Fibroblast of lung (primary cell): Measurements from ENCODE around the gene TMEM131L. TPM values are rescaled to one million over a fixed set of nuclear protein-coding genes. Genes with fewer than 3 reads are reported as not detected.

Source experiments
- DNase-seq, 2 donors: peaks; one replicate each; pipeline versions ENCODE4 v3.0.0 to v3.0.0-alpha.2; 2010; ENCODE audit warnings: low read depth in 2 of 2
- H2AFZ ChIP-seq: 2 replicates; pipeline ENCODE4 v1.5.1; 2012; ENCODE audit warnings: low read length, control low read depth, inconsistent platforms
- H3K27ac ChIP-seq: 2 replicates; pipeline ENCODE4 v1.5.1; 2011; ENCODE audit warnings: low read length, control low read depth; ENCODE audit not compliant: insufficient read depth
- H3K27me3 ChIP-seq: 2 replicates; pipeline ENCODE4 v1.5.1; 2011; ENCODE audit warnings: mild to moderate bottlenecking, low read length; ENCODE audit not compliant: control insufficient read depth, insufficient read depth
- H3K36me3 ChIP-seq: 2 replicates; pipeline ENCODE4 v1.5.1; 2011; ENCODE audit warnings: low read length; ENCODE audit not compliant: control insufficient read depth, insufficient read depth
- H3K4me1 ChIP-seq: 2 replicates; pipeline ENCODE4 v1.5.1; 2011; ENCODE audit warnings: low read length; ENCODE audit not compliant: control insufficient read depth, insufficient read depth; ENCODE audit errors: extremely low read depth
- H3K4me2 ChIP-seq: 2 replicates; pipeline ENCODE4 v1.5.1; 2011; ENCODE audit warnings: low read length, control low read depth; ENCODE audit not compliant: insufficient read depth; ENCODE audit errors: extremely low read depth
- H3K4me3 ChIP-seq, 4 experiments: fragments of 200-600 bp in 1 of 4; sonication (generic) in 1 of 4; replicated peaks in 1 of 4; 2 replicates each; pipeline ENCODE4 v1.5.1; 2011 to 2016; ENCODE audit warnings: low read length in 4 of 4, low read depth in 3 of 4, mild to moderate bottlenecking in 3 of 4, control low read depth in 2 of 4, inconsistent platforms in 1 of 4, mixed read lengths in 1 of 4; ENCODE audit not compliant: insufficient read depth in 1 of 4; ENCODE audit errors: control extremely low read depth in 1 of 4
- H3K79me2 ChIP-seq: 2 replicates; pipeline ENCODE4 v1.5.1; 2012; ENCODE audit warnings: mild to moderate bottlenecking, low read length, inconsistent platforms; ENCODE audit not compliant: control insufficient read depth, insufficient read depth
- H3K9ac ChIP-seq: 2 replicates; pipeline ENCODE4 v1.5.1; 2011; ENCODE audit warnings: mild to moderate bottlenecking, low read length, control low read depth; ENCODE audit not compliant: insufficient read depth
- H3K9me3 ChIP-seq: 2 replicates; pipeline ENCODE4 v1.5.1; 2012; ENCODE audit warnings: low read depth, low read length; ENCODE audit not compliant: control insufficient read depth, insufficient read depth
- H4K20me1 ChIP-seq: 2 replicates; pipeline ENCODE4 v1.5.1; 2011; ENCODE audit warnings: low read length; ENCODE audit not compliant: control insufficient read depth, insufficient read depth; ENCODE audit errors: extremely low read depth
- CTCF ChIP-seq, 2 donors: IDR thresholded peaks in 1 of 2; conservative IDR thresholded peaks in 1 of 2; 1 replicate in 1 of 2; 2 replicates in 1 of 2; pipeline ENCODE4 v1.5.1; 2011 to 2012; ENCODE audit warnings: low read length in 2 of 2, control low read depth in 1 of 2, inconsistent platforms in 1 of 2, low read depth in 1 of 2, mild to moderate bottlenecking in 1 of 2
- EZH2 ChIP-seq: IDR thresholded peaks from 2 replicates; pipeline ENCODE4 v1.5.1; 2012; ENCODE audit warnings: low read length, control low read depth, mild to moderate bottlenecking; ENCODE audit errors: missing control alignments
- polyA plus RNA-seq, 2 donors: library from polyadenylated mRNA; depleted of rRNA in 1 of 2; stranded (reverse) in 1 of 2; unstranded in 1 of 2; fragments of >200 nt; gene quantifications; 2 replicates each; pipeline ENCODE4 v1.2.1, GENCODE V29; 2011 to 2012; ENCODE audit warnings: missing spikeins in 1 of 2
- total RNA-seq: library from RNA; depleted of rRNA; stranded (reverse); fragments of >200 nt; gene quantifications from 2 replicates; pipeline ENCODE4 v1.2.1, GENCODE V29; 2014

The TMEM131L gene
- total and polyA plus RNA-seq, 2 donors (not counting 1 experiment from before 2014, with no cell fraction given), result 7.7 to 15.0 TPM

GRCh38 chr4:153451911-153452657, 14.1 kb upstream of the TMEM131L start:
- H3K9ac ChIP-seq, result no peak overlapping the region
- H3K4me1 ChIP-seq, result peaks cover 8% of the 10 kb centered on the region
- no peak overlapping the region for H3K4me2 ChIP-seq
- H3K27me3 ChIP-seq, result no peaks in the 10 kb centered on the region
- no peaks in the 10 kb centered on the region for H3K36me3 ChIP-seq
- TF ChIP-seq EZH2, result no peak
- DNase-seq, result no peak
- H4K20me1 ChIP-seq, result no peaks in the 10 kb centered on the region
- no peaks in the 10 kb centered on the region for H3K79me2 ChIP-seq
- no peak overlapping the region for H2AFZ ChIP-seq
- no peaks in the 10 kb centered on the region for H3K9me3 ChIP-seq
- H3K27ac ChIP-seq, result no peak overlapping the region
- H3K4me3 ChIP-seq, result no peak overlapping the region

- no peak overlapping the region for H2AFZ ChIP-seq
- no peaks in the 10 kb centered on the region for H3K79me2 ChIP-seq
- no peaks in the 10 kb centered on the region for H3K27me3 ChIP-seq
- no peaks in the 10 kb centered on the region for H4K20me1 ChIP-seq
- H3K27ac ChIP-seq, result no peak overlapping the region
- H3K4me2 ChIP-seq, result no peak overlapping the region
- peaks cover 6% of the 10 kb centered on the region for H3K4me1 ChIP-seq
- H3K9ac ChIP-seq, result no peak overlapping the region
- H3K9me3 ChIP-seq, result no peaks in the 10 kb centered on the region
- no peak overlapping the region for H3K4me3 ChIP-seq
- DNase-seq, result no peak
- TF ChIP-seq CTCF (conservative IDR thresholded peaks at IDR 0.05 in 1 of 2, IDR thresholded peaks at IDR 0.05 in 1 of 2; ENCODE audit: low read depth in 1 of 2, low read length in 2 of 2) (no peak), EZH2 (no peak)
- H3K36me3 ChIP-seq, result no peaks in the 10 kb centered on the region
Observed at GRCh38 chr4:153452658-153453378, 13.3 kb upstream of the TMEM131L start.

- H4K20me1 ChIP-seq, result no peaks in the 10 kb centered on the region
- H3K36me3 ChIP-seq, result no peaks in the 10 kb centered on the region
- H3K79me2 ChIP-seq, result no peaks in the 10 kb centered on the region
- H3K4me1 ChIP-seq, result peaks cover 3% of the 10 kb centered on the region
- TF ChIP-seq CTCF (conservative IDR thresholded peaks at IDR 0.05 in 1 of 2, IDR thresholded peaks at IDR 0.05 in 1 of 2; ENCODE audit: low read depth in 1 of 2, low read length in 2 of 2), result no peak
- no peak for TF ChIP-seq EZH2
- no peak overlapping the region for H3K4me3 ChIP-seq
- no peak overlapping the region for H2AFZ ChIP-seq
- no peaks in the 10 kb centered on the region for H3K27me3 ChIP-seq
- H3K9me3 ChIP-seq, result no peaks in the 10 kb centered on the region
- no peak overlapping the region for H3K9ac ChIP-seq
- no peak overlapping the region for H3K4me2 ChIP-seq
- H3K27ac ChIP-seq, result no peak overlapping the region
- DNase-seq, result no peak
Observed at GRCh38 chr4:153453402-153453801, 12.8 kb upstream of the TMEM131L start.
